Activated gamma-delta T cell treated with Interleukin-2 at 50 U/mL for 16 hours (primary cell): ENCODE data around the gene MAGI2.
"Not testable (repeated sequence)": the region's sequence is repeated elsewhere in the genome, so short reads cannot be mapped to it uniquely, and the experiment has no call there.

Source experiments
- DNase-seq: peaks from one replicate; pipeline ENCODE4 v3.0.0-alpha.2; 2020

The MAGI2 gene

DNA sequence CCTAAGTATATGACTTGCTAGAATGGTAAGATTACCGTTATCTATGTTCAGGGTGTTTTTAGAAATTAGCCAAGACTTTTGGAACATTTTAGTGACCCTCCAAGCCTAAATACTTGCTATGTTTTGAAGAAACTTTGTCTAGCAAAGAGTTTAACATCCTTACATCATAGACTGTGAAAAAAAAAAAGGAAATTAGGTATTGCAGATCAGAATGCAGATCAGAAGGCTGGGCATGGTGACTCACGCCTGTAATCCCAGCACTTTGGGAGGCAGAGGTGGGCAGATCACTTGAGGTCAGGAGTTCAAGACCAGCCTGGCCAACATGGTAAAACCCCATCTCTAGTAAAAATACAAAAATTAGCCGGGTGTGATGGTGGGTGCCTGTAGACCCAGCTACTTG is 10.7 kb downstream of the MAGI2 start:
- not testable (repeated sequence) for DNase-seq

DNA sequence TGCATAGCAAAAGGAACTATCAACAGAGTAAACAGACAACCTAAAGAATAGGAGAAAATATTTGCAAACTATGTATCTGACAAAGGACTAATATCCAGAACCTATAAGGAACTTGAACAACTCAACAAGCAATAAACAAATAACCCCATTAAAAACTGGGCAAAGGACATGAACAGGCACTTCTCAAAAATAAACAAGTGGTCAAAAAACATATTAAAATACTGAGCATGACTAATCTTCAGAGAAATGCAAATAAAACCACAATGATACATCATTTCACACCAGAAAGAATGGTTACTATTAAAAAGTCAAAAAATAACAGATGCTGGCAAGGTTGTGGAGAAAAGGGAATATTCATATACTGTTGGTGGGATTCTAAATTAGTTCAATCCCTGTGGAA is 17.1 kb downstream of the MAGI2 start:
- DNase-seq, result no peak

DNA sequence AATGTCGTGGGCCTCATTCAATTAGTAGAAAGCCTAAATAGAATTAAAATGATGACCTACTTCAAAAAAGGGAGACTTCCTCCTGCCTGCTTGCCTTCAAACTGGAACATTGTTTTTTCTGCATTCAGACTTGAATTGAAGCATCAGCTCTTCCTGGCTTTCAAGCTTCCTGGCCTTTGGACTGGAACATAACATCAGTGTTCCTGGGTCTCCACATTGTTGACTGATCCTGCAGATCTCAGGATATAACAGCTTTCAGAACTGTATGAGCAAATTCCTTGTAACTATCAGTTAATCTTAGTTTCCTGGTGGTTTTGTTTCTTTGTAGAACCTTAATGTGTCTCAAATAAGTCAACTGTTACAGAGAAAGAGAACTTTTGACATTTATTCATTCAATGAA is 18.6 kb downstream of the MAGI2 start:
- DNase-seq, result no peak

DNA sequence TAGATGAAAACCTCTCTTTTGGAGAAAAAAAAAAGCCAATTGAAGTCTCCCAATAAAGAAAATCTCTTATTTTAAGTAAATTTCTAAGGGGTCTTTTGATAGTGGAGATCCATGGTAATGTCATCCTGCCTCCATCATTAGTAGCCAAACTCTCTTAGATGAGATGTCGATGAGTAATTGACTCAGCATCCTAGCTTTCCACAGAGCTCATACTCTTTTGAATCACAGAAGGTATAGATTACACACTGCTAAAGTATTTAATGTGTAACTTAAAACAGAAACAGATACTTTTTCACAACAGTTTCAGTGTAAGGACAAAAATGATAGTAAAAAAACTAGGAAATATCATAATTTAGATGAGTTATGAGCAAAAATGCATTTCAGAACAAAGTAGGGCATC is 19.4 kb downstream of the MAGI2 start:
- no peak for DNase-seq

DNA sequence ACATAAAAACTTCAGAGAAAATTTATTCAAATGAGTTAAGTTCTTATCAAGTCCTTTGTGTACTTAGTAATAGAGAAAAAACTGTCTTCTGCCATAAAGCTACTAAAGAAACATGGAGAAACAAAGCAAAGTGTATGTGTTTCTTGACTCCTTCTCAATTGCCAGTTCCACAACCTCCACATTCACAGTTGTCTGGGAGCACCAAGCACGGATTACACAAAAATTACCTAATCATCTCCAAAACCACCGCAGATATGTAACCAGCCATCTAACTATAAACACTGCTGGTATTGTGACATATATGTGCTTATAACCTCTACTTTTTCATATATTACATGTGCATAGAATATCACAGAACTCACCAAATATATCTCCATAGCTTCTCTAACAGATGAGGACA is 23.1 kb downstream of the MAGI2 start:
- DNase-seq, result no peak

DNA sequence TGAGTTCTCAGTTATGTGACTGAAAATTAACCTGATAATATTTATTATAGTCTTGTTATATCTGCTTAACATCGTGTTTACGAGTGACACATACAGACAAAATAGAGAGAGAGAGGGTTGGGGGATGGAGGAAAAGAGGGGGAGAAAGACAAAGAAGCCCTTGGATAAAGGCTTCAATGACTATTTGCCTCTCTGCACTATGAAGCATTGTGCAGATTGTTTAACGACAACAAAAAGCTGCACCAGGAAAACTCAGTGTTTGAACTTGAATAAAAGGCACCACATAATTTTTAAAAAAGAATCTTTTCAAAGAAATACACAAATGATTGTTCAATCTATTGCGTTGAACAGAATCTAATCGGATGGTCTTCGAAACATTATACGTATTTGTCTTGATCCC is 27.8 kb downstream of the MAGI2 start:
- no peak for DNase-seq

DNA sequence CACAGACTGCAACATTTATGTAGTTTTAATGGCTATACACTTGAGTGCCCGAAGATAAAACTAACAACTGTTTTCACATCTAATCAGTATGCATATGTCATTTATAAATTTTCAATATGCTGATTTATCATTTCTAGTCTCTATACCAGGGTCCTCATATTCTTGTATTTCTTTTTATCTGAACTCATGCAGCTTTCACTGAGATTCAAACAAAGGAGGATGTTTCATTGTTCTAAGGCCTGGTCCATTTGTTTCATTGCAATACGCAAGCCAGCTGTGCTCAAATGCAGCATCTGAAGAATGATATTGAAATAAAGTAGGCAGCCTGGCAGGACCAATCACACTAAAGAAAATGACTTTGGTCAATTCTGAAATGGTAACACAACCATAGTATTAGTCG is 31.7 kb downstream of the MAGI2 start:
- DNase-seq, result no peak

DNA sequence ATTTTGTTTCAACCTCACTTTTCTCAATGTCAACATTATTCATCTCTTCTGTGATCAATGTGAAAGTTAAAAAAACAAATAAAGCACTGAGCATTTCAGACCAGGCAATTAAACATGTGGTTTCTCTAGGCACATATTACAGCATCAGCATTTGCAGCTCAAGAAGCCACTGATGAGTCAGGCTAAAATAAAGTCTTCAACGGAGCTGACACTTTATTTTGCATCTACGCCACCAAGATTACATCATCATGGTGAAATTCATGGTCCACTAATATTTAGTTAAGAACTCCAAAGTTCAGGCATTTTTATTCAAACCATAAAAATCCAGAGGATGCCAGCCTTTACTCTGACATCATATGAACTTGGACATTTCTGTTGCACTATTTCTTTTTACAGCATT is 33.0 kb downstream of the MAGI2 start:
- DNase-seq, result no peak

DNA sequence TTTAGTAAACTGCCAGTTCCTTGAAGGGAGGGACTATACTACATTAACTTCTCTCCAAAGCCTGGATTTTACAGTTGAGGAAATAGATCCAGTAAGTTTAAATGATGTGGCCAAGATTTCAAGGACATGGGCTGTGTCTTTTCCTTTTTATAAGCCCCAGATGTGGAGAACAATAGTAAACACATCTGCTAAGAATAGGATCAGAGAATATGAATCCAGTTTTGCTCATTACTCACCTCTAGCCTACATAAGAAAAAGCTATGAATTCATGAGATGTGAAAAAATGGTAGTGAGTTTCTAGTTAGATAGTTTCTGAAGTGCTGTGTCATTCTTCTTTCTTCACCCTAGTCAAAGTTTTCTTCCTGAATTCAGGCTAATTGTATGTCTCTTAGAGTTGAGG is 38.6 kb downstream of the MAGI2 start:
- DNase-seq, result no peak

DNA sequence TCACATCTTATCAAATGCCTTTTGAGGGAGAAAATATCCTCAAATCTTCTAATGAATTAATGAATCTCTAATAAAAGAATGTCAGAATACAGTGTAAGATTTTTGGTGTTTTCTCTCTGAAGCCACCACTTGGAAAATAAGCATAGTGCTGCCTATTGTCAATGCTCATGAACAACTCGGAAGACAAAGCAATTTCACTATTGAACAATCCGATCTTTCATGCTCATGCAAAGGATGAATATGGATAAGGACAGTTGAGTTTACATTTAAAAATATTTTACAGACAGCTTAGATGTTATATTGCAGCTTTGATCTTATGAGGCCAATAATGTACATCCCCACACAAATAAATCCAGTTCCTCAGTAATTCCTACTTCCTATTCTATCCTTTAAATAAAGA is 40.6 kb downstream of the MAGI2 start:
- DNase-seq, result no peak

DNA sequence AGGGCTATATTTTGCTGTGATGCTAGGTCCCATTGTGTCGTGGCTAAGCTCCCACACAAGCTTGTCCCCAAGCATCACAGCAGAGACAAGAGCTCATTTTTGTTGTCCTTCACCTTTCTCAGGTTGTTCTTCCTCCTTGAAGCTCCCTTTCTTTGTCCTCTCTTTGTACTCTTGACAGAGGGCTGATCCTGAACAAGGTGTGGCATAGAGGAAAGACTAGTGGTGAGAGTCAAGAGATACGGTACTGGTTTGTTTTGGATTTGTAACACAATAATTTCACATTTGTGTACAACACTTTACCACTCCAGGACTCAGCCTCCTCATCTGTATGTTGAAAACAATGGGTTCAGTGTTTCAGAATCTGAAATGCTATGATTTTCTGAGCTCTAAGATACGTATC is 41.0 kb downstream of the MAGI2 start:
- no peak for DNase-seq

DNA sequence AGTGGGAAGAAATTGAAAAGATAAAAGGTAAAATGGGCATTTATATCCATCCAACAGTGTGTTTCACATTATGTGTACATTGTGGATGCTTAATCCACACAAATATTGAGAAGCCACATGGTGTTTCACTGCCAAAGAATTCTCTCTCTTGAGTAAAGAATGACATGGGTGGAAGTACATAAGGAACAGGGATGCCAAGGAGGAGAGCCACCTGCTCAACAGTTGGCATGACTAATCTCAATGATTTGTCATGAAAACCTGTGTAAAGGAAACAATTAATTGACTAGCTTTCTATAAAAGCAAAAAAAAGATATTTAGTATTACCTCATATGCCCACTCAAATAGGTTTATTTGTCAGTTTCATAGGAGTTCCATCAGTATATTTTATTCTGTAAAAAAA is 43.1 kb downstream of the MAGI2 start:
- DNase-seq, result no peak

DNA sequence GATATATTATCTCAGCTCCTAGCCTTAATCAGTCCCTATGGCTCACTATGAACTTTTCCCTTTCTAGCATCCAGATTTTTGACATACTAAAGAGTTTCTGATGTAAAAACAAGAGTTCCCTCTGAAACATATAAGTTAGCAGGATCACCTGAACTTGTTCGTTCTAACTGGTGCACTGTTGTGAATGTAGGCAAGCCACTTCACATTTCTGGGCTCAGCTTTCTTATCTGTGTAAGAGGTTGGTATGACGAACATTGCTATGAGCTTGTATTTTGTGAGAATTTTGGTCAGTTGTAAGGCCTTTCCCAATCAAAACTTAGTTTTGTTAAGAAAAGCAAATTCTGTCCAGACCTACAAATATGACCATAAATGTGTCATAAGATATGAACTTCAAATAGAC is 46.1 kb downstream of the MAGI2 start:
- DNase-seq, result no peak

DNA sequence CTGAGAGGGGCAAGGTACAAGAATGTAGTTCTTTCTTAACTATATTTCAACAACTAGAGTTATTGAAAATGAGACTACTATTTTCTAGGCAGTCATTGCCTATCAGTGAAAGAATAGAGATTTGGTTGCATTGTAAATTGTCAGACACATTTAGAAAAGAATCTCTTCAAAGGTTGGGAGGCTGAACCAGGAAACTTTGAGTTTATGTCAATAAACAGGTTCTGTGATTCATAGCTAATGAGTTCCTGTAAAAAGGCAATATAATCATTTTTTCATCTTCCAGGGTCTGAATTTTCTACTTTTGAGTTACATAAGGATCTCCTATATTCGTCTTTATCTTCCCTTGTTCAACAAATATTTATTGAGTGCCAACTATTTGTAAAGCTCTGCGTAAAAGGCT is 47.1 kb downstream of the MAGI2 start:
- no peak for DNase-seq

DNA sequence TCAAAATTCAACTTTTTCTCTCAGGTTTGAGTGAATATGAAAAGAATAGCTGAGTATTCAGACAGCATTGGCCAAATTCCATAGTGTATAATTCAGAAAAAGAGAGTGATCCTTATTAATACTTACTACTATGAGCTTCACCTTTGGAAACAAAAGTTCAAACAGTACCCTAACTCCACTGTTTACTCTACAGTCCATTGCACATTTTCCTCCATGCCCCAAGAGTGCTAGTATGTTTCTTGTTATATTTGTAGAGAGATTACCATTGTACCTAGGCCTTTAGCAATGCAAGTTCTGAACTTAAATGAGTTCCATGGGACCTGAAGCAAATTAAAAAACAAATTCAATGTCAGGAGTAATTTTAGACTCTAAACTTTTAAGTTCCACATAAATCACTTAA is 48.1 kb downstream of the MAGI2 start:
- no peak for DNase-seq

DNA sequence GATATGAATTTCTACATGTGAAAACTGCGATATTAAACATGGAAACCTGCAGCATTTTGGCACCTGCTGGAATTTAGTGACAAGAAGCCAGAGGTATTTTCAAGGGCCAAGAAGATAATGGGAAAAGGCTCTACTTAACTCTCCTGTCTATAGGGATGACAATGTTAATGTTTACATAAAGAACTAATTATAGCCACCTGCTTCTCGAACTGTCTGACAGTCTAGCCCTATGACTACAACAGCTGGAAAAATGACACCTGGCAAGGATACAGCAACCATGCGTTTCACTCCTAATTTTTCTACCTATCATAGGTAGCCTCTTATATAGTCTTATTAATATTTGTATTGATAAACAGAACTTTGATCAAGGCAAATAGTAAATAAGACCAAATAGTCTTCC is 49.6 kb downstream of the MAGI2 start:
- no peak for DNase-seq

DNA sequence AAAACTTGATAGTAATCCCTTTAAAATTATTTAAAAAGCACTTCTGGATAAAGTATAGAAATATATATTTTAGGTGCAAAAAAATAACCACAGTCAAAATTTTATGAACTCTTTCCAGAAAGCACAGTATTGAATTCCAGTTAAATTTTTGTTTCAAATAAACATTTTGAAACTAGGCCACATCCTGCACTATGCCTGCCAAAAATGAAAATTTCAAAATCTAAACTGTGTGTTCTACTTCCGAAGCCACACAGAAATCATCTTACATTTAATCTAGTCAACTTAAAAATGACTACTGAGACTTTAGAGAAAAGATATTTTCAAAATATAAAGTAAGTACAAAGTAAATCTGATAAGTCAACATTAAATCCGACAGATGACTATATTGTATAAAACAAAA is 50.0 kb downstream of the MAGI2 start:
- DNase-seq, result no peak

DNA sequence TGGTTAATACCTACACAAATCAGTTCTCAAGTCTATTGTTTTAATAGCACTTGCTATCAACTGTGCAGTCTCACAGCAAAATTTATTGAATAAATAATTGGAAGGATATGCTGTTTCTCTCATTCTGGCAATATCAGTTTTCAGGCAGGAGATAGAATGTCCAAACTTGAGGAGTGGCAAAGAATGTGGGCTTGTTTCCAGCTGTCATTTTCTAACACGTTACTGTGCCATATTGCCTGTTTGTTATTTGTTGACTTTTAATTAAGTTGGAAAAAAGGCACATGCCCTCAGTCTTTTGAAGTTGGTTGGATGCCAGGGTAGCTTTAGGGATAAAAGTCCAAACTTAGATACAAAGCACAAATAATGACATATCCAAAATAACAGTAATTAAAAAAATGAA is 52.2 kb downstream of the MAGI2 start:
- no peak for DNase-seq

DNA sequence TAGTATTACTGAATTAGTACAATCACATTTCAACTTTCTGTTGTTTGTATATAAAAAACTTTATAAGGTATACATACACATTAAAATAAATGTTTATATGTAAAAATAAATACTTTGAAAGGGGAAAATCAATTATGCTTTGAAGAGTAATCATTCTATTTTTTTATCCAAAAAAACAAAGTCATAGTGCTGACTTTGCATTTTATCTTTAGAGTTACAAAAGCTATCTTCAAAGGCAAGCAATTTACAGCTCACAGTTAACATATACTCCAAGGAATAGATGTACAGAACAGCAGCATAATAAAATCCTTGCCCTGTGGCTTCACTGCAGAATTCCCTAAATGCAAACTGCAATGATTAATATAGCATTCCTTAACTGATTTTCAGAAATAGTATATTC is 53.2 kb downstream of the MAGI2 start:
- no peak for DNase-seq

DNA sequence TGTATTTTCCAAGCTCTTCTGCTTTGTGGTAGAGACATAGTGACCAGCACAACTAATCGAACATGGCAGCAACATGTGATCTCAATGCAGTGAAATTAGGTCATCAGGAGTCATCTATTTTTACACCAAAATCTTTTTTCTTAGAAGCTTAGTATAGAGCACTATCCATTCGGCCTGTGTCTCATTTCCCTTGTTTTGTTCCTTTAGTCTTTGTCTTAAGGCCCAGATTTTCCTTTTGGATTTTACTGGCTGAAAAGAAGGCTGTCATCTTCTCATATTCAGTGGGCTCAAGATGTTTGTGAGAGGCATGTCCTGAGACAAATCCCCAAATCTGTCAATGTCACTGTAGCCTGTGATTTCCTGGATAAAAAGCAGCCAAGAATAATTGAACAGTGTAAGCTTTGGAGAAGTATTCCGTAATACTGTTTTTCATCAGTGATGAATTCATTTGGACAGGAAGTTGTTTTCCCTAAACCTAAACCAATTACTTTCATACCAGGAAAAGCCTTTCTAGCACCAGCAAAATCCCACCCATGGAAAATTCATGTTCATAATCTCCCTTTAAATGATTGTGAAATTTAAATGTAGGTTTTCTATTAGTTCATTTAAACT is 55.2 kb downstream of the MAGI2 start:
- DNase-seq, result no peak

DNA sequence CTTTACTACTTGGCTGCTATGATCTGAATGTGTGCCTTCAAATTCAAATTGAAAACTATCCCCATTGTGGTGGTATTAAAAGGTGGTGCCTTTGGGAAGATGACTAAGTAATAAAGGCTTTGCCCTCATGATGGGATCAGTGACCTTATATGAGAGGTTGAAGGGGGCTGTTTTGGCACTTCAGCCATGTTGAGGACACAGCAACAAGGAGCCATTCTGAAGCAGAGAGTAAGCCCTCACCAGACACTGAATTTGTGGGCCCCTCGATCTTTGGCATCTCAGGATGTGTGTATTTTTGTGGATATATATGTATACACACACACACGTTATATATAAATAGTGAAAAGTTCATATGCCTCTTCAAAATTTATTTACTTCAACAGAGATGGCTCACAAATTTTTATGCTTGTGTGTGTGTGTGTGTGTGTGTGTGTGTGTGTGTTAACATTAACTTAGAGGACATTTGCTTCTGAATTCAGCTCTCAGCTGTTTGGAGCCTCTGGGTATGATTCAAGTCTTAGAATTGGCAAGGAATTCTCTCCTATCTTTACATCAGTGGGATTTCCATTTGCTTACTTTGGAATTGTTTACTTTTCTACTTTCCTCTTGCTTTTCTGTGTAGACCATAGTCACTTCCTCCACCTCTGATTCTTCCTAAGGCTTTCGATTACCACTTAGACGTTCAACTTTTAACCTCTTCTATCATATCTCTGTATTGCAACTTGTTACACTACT is 66.6 kb downstream of the MAGI2 start:
- DNase-seq, result no peak

DNA sequence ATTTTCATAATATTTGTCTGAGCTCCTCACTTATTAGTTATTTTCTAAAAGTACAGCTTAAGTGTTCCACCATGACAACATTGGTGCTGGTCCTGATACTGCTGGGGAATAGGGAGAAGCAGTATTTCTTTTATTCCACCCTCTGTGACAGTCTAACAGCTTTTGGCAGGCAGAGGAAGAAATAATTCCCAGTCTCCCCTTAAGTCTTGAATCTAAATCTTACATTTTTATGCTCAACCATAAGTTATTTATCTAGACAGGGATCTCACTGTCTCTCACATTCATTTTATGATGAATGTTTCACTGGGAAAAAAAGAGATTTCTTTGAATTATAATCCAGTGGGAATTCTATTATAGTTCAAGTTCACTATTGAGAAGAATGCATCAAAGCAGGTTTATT is 71.5 kb downstream of the MAGI2 start:
- no peak for DNase-seq

DNA sequence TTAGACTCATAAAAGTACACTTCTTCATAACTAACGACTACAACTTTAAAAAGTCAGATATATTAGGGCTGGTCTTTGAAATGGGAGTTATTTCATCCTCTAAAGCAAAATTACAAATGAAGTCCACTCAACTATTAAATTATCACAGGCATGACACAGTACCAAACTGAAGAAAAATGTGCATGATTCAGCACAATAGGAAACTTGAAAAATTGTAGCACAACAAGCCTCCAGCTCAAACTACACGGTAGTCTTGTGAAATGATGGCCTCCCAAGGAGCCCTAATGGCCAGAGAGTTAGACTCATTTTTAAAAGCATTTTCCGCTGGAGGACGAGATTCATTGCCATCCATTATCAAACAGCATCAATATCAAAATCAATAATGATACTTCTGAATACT is 76.4 kb downstream of the MAGI2 start:
- no peak for DNase-seq

DNA sequence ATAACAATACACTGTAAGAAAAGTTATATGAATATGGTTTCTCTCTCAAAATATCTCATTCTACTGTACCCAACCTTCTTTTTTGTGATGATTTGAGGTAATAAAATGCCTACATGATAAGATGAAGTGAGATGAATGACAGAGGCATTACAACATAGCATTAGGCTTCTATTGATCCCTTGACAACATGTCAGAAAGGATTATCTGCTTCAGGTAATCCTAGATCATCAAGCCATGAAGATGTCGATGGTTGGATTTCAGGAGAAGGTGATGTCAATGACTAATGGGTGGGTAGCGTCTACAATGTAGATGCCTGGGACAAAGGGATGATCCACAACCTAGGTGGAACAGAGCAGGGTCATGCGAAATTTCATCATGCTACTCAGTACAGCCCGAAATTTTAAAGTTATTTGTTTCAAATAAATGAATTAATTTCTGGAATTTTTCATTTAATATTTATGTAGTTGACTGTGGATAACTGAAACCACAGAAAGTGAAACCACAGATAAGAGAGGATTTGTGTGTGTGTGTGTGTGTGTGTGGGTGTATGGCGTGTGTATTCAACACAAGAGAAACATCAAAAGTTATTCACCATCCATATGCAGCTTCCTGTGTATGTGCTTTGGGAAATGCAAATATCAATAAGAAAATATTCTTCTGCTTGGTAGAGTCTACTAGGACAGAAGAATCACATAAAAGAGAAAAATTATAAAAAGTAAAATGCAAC is 77.0 kb downstream of the MAGI2 start:
- no peak for DNase-seq

DNA sequence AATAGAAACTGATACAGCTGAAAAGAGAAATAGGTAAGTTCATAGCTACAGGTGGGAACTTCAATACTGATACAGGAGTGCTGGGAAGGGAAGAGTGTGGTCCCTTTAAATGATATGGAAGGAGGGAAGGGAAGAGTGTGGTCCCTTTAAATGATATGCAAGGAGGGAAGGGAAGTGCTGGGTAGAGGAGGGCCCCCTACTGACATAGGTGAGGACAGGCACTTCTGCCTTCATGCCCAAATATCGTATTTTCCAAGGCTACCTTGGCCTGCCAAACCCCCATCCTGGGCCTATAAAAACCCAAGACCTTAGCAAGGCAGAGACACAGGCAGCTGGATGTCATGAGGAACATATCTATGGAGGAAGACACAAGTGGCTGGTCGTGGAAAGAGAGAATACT is 92.3 kb downstream of the MAGI2 start:
- DNase-seq, result no peak
